ENCODE measurements around the gene LHX5.

Gene LHX5

DNA sequence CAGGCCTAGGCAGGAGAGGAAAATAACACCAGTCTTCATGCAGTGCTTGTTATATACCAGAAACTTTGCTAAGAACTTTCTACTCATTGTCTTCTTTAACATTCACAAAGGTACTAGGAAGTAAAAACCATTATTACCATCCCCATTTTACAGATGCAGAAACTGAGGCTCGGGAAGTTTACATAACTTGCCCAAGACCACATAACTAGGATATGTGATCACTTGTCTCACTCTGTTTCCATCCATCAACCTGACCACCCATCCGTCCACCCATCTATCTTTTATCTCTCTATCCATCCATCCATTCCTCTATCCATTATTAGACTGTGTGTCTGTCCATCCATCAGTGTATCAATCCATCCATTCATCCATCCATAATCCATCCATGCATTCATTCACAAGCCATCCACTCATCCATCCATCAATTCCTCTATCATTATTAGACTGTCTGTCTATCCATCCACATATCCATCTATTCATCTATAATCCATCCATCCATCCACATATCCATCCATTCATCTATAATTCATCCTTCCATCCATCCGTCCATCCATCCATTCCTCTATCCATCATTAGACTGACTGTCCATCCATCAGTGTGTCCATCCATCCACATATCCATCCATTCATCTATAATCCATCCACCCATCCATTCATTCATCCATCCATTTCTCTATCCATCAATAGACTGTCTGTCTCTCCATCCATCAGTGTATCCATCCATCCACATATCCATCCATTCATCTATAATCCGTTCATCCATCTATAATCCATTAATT lies 33.0 kb downstream of the LHX5 start:
- no peak for DNase-seq

DNA sequence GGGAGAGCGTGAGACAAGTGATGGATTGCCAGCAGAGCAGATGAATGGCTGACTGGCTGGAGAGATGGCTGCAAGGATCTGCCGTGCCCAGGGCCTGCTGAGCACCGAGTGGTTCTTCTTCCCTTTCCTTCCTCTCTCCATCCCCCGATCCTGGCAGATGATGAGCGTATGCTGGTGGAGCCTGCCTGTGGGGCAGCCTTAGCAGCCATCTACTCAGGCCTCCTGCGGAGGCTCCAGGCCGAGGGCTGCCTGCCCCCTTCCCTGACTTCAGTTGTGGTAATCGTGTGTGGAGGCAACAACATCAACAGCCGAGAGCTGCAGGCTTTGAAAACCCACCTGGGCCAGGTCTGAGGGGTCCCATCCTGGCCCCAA lies 34.0 kb downstream of the LHX5 start:
- DNase-seq, result no peak

- DNase-seq, result no peak
These were observed 34.5 kb downstream of the LHX5 start for GRCh38 chr12:113436993-113437728.

GRCh38 chr12:113436586-113436985 lies 35.1 kb downstream of the LHX5 start:
- no peak for DNase-seq

DNA sequence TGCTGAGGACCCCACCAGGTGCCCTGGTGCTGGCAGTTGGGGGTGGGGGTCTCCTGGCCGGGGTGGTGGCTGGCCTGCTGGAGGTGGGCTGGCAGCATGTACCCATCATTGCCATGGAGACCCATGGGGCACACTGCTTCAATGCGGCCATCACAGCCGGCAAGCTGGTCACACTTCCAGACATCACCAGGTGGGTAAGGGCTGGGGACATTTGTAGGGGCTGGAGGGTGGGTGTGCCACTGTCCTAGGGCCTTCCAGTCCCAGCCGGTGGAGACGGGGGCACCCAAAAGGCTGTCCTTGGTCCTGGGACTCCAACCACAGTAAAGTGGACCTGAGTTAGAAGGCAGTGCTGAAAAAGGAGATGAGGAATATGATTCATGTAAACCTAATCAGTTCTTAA lies 36.3 kb downstream of the LHX5 start:
- DNase-seq, result no peak

GRCh38 chr12:113432986-113433385 lies 38.7 kb downstream of the LHX5 start:
- no peak for DNase-seq

DNA sequence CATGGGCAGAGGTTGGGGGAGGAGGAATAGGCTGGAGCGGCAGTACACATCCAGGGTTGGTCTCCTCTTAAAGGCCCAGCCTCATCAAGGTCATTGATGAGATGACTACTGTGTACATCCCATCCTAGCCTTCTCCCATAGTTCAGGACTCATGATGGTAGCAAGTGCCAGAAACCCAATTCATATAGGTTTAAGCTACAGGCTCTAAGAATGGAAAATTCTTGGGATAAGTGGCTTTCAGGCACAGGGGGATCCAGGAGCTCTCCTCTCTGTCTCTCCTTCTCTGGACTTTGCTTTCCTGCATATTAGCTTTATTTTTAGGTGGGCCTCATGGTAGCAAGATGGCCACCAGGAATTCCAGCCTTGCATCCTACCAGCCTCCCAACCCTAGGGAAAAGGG lies 43.2 kb downstream of the LHX5 start:
- DNase-seq, result no peak

- no peak for DNase-seq
These were observed 43.8 kb downstream of the LHX5 start for GRCh38 chr12:113427882-113428281.

GRCh38 chr12:113425960-113426453 lies 45.7 kb downstream of the LHX5 start:
- DNase-seq, result no peak

DNA sequence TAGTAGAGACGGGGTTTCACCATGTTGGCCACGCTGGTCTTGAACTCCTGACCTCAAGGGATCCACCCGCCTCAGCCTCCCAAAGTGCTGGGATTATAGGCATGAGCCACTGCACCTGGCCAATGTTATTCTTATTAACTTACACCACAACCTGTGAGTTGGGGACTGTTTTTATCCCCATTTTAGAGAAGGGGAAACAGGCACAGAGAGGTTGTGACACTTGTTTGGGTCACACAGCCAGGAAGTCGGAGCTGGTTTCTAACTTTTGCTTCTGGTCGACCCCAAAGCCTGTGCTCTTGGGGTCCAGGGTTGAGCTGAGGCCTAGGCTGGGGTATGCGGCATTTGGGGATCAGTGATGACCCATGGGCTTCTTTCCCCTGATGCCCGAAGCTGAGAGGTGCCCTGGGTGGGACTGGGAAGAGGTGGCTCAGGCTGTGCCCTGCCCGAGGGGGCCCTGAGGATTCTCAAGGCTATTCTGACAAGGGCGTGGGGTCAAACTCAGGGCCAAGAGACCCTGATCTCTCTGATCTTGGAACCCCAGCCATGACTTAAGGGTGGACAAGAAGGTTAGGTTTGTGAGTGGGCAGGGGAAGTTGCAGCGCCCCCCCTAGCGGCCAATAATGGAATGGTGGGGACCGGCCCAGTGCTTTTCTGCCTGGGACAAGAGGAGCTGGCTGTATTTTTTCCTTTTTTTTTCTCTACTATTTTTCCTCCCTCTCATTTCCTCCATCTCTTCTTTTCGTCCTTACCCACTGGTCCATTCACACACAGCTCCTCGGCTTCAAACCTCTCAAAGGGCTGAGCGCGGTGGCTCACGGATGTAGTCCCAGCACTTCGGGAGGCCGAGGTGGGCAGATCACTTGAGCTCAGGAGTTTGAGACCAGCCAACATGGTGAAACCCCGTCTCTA lies 46.5 kb downstream of the LHX5 start:
- peak; percentile 59 to 63 for DNase-seq

GRCh38 chr12:113424456-113424855 lies 47.2 kb downstream of the LHX5 start:
- no peak for DNase-seq

GRCh38 chr12:113422886-113423669 lies 48.6 kb downstream of the LHX5 start:
- DNase-seq, result no peak

GRCh38 chr12:113422030-113422885 lies 49.4 kb downstream of the LHX5 start, which contains the start of gene SDSL:
Gene SDSL (plus strand): TSS chr12:113422380. CDS start chr12:113427983, 5,603 bp downstream.
- peak; percentile 6 to 13 for DNase-seq

DNA sequence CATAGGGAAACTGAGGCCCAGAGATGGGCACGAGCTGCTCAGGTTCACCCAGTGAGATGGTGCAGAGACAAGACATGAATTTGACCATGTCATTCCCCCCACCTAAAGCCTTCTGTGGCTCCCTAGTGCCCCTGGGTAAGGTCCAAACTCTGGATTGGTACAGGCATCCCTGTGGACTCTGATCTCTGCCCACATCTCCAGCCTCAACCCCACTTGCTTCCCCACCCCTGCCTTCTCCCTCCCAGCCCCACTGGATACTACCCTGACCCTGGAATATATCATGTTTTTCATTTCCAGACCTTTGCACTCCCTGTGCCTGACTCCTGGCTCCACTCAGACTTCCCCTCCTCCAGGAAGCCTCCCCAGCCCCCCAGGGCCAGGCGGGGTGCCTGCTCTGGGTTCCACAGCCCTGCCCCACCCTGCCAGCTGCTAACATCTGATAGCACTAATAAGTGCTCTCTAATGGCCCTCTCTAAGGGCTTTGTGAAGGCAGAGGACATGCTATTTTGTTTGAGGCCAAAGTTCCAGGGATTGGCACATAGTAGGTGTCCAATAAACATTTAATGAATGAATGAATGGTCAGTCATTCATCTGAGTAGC lies 50.6 kb downstream of the LHX5 start:
- no peak for DNase-seq

DNA sequence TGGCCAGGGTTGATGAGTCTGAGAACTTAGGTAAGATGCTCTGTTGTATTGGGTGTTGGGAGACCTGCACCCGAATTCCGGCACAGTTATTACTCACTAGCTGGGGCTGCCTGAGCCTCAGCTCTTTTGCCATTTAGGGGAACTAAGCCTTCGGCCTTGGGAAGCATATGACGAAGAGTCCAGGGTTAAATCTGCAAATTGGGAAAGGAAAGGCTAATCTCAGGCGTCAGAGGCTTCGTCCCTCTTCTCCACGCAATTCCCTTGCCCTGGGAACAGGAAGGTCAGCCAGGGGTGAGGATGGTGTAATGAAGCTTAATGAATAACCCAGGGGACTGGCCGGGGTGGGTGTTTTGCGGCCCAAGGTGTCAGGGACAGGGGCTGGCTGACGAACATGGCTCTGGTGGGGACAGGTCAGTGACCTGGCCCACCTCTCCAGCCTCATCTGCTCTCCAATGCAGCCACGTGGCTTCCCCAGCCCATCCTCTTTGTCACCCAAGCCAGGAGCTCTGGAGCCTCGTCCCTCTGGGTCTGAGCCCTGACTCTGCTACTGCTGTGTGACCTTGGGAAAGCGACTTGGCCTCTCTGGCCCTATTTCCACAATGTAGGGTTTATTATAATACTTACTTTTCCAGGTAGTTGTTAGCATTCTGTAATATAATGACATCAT lies 53.3 kb downstream of the LHX5 start:
- no peak for DNase-seq

DNA sequence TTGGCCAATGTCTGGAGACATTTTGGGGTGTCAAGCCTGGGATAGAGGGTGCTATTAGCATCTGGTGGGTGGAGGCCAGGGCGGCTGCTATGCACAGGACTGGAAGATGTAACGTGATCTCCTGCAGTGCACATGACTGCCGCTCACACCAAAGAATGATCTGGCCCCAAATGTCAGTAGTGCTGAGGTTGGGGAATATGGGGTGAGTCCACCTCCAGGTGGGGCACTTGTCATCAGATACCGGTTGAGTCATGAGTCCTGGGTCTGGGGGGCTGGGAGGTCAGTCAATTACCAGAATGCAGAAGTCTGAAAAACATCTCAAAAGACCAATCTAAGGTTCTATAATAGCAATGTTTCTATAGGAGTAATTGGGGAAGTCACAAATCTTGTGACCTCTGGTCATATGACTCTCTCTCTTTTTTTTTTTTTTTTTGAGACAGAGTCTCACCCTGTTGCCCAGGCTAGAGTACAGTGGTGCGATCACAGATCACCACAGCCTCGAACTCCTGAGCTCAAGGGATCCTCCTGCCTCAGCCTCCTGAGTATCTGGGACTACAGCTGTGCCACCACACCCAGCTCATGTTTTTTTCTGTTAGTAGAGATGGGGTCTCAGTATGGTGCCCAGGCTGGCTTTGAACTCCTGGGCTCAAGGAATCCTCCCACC lies 55.4 kb downstream of the LHX5 start:
- no peak for DNase-seq

DNA sequence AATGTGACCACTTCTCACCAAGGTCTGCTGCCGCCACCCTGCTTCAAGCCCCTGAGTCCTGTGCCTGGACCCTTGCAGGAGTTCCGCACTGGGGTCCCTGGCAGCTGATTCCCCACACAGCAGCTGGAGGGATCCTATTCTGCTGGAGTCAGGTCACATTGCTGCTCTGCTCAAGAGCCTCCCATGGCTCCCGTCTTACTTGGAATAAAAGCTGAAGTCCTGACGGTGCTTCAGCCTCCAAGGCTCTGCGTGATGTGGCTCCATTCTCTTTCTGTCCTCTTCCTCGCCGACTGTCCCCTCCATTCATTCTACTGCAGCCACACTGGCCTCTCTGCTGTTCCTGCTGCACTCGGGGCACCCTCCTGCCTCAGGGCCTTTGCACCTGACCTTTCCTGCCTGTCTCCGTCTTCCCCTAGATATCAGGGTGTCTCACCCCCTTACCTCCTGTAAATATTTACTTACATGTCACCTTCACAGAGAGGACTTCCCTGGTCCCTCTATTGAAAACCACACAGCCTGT lies 57.1 kb downstream of the LHX5 start:
- DNase-seq, result no peak

DNA sequence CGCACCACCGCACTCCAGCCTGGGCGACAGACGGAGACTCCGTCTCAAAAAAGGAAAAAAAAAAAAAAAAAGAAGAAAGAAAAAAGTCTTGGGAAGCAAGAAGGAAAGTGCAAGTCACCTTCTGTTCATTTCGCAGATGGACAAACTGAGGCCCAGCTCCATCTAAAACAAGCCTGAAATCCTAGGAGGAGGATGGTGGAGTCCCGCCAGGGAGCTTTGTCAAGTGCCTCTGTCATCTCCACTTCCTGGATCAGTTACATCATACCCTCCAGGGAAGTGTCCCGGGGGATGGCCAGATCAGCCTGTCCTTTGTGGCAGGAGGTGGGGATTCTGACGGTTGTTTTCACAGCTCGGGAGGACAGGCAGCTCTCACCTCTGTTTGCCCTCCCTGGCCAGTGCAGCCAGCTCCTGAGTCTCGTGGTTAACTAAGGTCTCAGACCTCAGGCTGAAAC lies 58.2 kb downstream of the LHX5 start:
- DNase-seq, result no peak
